HG03025 (cell line): ENCODE results near the gene ARHGAP9.
A peak's percentile ranks its signal among the peaks of the same experiment; 100 is the strongest.
"Not testable (repeated sequence)": the region's sequence is repeated elsewhere in the genome, so short reads cannot be mapped to it uniquely, and the experiment has no call there.

Experiments
- ATAC-seq: cut with Tn5 transposase; IDR thresholded peaks from one replicate; pipeline ENCODE4 v1.9.1; 2021; ENCODE audit warnings: mild to moderate bottlenecking, moderate library complexity; ENCODE audit not compliant: unreplicated experiment, low FRiP score

ARHGAP9 gene

GRCh38 chr12:57459750-57460467 lies 19.8 kb downstream of the ARHGAP9 start, which contains the start of gene GLI1:
Gene GLI1, plus strand, starts transcription at chr12:57459785. Its CDS starts 3,907 bp downstream, at chr12:57463692.
- ATAC-seq = no peak

GRCh38 chr12:57459055-57459749 lies 20.5 kb downstream of the ARHGAP9 start:
- peak; percentile 48 for ATAC-seq

- ATAC-seq = no peak
Measured at GRCh38 chr12:57458665-57459054, 21.0 kb downstream of the ARHGAP9 start.

- ATAC-seq = no peak
Measured at GRCh38 chr12:57456737-57457490, 22.8 kb downstream of the ARHGAP9 start.

- ATAC-seq = no peak
Measured at GRCh38 chr12:57456145-57456700, 23.4 kb downstream of the ARHGAP9 start.

GRCh38 chr12:57455374-57456144 lies 24.1 kb downstream of the ARHGAP9 start:
- ATAC-seq = no peak

GRCh38 chr12:57454566-57455373 lies 24.9 kb downstream of the ARHGAP9 start, which contains the start of gene INHBE:
Gene INHBE, plus strand, starts transcription at chr12:57455307. Its CDS starts 230 bp downstream, at chr12:57455537.
- no peak for ATAC-seq

GRCh38 chr12:57454213-57454565 lies 25.5 kb downstream of the ARHGAP9 start:
- ATAC-seq = no peak

- ATAC-seq = no peak
Measured at GRCh38 chr12:57452937-57453509, 26.6 kb downstream of the ARHGAP9 start.

GRCh38 chr12:57452181-57452936 lies 27.3 kb downstream of the ARHGAP9 start:
- ATAC-seq = no peak

GRCh38 chr12:57451233-57451778 lies 28.4 kb downstream of the ARHGAP9 start:
- no peak for ATAC-seq

- no peak for ATAC-seq
Measured at GRCh38 chr12:57450057-57450456, 29.6 kb downstream of the ARHGAP9 start.

GRCh38 chr12:57449375-57449774 lies 30.3 kb downstream of the ARHGAP9 start:
- ATAC-seq = no peak

GRCh38 chr12:57448669-57449068 lies 31.0 kb downstream of the ARHGAP9 start:
- no peak for ATAC-seq

- ATAC-seq = no peak
Measured at GRCh38 chr12:57446292-57446960, 33.2 kb downstream of the ARHGAP9 start.

- ATAC-seq = no peak
Measured at GRCh38 chr12:57444744-57445143, 34.9 kb downstream of the ARHGAP9 start.

GRCh38 chr12:57444337-57444736 lies 35.3 kb downstream of the ARHGAP9 start:
- not testable (repeated sequence) for ATAC-seq
